Stimulated activated CD8-positive, alpha-beta memory T cell treated with anti-CD3 and anti-CD28 coated beads, Interleukin-2, amount 100 ng/mL, for 48 hours (primary cell): ENCODE results near the gene C1orf122.
A peak's percentile ranks its signal among the peaks of the same experiment; 100 is the strongest.
"Not testable (repeated sequence)": the region's sequence is repeated elsewhere in the genome, so short reads cannot be mapped to it uniquely, and the experiment has no call there.

Experiments used
- DNase-seq, 2 donors: peaks; one replicate each; pipeline ENCODE4 v3.0.0-alpha.2; 2020; ENCODE audit warnings: low read depth in 2 of 2

Gene C1orf122

GRCh38 chr1:37807555-37808368 is at the start of gene C1orf122, which contains the start of gene YRDC:
C1orf122 (plus strand) TSS chr1:37807790; CDS start chr1:37808405, 615 bp downstream.
YRDC (minus strand) TSS chr1:37808208; CDS start chr1:37808180, 28 bp downstream.
- DNase-seq = peak; percentile 89 to 92

DNA sequence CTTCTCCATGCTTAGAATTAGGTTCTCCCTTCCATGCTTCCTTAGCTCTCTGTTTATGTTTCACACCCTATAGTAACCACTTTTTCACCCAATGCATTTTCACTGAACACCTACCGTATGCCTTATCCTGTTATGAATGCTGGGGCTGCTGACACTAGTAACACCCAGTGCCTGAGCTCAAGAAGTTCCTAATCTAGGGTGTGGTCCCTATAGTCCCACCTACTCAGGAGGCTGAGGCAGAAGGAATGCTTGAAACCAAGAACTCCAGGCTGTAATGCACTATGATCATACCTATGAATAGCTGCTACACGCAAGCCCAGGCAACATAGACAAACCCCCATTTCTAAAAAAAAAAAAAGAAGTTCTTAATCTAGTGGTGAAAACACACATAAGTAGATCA is 48.1 kb upstream of the C1orf122 start:
- no peak for DNase-seq

GRCh38 chr1:37761416-37762095 is 46.0 kb upstream of the C1orf122 start:
- no peak for DNase-seq

DNA sequence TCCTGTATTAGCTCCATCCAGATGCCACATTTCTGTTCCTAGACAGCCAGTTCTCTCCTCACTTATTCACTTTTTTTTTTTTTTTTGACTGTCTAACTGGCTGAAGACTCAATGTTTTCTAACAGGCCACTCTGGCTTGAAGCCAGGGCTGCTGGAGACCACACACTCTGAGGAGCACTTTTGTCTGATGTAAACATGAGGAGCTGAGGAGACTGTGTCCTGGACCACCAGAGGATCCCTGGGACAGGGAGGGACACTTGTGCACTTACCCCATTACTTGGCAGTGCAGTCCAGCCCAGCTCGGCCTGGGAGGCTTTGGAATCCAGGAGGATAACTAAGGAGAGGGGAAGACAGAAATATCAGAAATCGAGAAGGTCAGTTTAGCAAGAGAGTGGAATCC is 45.1 kb upstream of the C1orf122 start:
- DNase-seq = no peak

DNA sequence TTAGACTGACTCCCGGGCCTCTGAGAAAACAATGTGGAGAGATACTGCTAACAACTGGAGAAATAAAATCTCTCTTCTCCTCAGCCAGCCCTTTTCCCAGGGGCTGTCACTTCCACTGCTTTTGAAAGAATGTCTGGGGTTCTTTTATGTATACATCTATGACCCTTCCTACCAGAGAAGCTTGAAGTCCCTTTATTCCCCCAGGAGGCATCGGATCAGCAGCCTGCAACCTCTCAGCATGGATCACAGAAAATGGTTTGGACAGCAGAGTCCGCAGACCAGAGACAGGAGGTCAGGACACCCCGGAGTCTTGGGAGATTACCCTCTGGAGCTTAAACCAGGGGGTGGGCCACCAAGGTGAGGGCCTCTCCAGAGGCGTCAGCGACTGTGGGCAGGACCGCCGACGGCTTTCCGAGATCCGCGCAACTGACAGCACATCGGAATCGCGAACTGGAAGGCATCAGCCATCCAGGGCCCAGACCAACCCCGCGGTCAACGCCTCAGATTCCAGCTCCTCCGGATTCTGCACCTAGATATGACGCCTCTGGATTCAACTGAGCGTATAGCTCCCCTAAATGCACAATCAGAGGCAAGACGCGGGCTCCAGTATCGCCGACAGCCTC is 43.7 kb upstream of the C1orf122 start:
- DNase-seq = no peak

DNA sequence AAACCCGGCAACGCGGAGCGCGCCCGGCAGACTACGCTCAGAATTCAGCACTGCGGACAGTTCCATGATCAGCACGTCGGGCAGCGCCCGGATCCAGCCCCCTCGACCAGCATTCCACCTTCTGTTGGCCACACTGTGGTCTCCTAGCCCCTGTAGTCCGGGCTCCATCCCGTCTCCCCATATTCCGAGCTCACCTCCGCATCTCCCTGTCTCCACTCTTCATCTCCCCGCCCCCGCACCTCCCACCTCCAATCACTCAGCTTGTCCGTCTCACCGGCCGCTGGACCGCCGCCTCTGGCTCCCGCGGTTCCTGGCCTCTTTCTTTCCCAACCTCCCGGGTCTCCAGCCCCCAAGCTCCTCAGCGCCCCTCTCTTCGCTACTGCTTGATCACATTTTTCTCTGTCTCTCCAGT is 43.2 kb upstream of the C1orf122 start:
- peak; percentile 40 to 45 for DNase-seq

- DNase-seq = no peak
Measured at GRCh38 chr1:37764888-37765441, 42.6 kb upstream of the C1orf122 start, which contains the start of gene EPHA10. EPHA10 (minus strand) TSS chr1:37765120; CDS start chr1:37765066, 54 bp downstream.

GRCh38 chr1:37765916-37766664 is 41.5 kb upstream of the C1orf122 start:
- DNase-seq = no peak

DNA sequence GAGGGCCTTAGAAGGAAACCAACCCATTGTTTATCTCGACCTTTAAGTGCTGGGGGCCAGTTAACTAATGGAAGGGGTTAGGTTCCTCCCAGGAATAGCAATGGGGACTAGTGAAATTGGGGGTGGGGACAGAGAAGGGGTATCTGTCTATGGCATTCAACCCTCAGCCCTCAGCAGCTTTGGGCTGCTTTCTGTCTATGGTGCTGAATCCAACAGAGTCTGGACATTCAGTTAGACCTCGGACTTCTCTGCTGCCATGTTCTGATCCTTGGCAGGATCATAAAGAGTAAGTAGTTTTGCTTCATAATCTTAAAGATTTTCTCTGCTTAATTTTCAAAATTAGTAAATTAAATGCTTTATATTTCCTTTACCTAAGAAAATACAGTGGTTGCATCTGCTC is 40.1 kb upstream of the C1orf122 start:
- DNase-seq = no peak

GRCh38 chr1:37771440-37771839 is 36.1 kb upstream of the C1orf122 start:
- DNase-seq = not testable (repeated sequence)

DNA sequence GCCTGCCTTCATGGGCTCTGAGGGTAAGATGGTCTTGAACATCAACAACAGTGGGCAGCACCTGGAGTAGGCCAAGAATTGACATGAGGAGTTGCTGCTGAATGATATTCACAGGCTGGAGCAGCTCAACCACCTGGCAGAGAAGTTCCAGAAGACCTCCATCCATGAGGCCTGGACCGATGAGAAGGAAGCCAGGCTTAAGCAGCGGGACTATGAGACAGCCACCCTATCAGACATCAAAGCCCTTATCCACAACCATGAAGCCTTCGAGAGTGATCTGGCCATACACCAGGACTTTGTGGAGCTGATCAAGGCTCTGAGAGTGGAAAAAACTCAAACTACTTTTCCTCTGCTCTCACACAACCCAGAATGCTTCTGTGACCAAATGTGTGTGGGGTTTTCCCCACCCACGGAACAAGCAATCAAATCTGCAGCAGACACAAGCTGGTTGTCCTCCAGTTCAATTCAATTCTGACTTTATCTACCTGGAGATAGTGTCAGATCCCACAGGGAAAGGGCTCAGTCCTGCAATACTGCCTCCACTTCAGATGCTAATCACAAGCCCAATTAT is 30.6 kb upstream of the C1orf122 start:
- DNase-seq = no peak

DNA sequence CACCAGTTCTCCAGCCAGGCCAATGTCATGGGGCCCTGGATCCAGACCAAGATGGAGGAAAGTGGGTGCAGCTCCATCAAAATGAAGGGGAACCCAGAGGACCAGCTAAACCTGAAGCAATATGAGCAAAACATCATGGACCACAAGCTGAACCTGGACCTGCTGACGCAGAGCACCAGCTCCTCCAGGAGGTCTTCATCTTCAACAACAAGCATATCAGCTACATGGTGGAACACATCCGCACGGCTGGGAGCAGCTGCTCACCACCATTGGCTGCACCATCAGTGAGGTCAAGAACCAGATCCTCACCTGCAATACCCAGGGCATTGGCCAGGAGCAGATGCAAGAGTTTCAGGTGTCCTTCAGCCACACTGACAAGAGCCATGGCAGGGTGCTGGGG is 28.9 kb upstream of the C1orf122 start:
- DNase-seq = no peak

DNA sequence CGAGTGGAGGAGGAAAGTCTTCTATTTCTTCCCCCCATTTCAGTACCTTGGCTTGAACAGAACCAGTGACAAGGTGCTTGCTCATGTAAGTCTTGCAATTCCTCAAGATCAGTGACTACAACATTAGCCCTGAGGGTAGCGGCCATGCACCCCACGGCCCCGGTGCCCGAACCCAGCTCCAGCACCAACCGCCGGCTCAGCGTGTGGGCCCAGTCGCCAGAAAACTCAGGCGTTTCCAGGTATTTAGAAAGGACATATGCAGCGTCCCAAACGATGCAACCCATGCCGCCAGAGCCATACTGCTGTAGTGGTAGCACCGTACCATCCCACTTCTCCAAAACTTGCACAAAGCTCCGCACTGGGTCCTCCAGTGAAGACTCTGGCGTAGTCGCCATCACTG is 25.1 kb upstream of the C1orf122 start:
- no peak for DNase-seq

GRCh38 chr1:37792943-37793686 is 14.5 kb upstream of the C1orf122 start:
- DNase-seq = no peak

DNA sequence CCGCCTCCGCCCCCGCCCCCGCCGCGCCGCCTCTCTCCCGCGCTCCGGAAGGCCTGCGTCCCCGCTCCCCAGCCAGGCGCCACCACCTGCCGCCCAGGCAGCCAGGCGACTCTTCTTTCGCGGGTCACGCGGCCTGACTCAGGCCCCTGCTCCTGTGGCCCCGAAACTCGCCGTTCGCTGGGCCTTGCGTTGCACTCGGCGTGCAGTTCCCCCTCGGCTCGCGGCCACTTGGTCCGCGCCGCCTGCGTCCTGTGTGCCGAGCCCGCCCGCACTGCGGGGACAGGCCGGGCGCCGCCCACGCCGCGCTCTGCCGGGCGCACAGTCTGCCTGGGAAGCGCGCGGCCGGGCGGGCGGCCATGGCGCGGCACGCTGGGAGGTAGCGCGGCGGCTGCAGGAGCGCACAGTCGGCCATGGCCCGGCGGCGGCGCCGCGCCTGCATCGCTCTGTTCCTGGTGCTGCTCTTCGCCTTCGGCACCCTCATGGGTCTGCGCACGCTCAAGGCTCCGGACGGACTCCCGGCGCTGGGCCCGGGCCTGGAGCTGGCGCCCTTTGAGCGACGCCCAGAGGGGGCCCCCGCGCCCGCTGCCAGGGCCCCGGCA is 13.7 kb upstream of the C1orf122 start, which contains the start of gene MANEAL:
MANEAL (plus strand) TSS at position 75 of the 599 bp plus-strand sequence; CDS start at position 411, 336 bp downstream.
- DNase-seq = peak in 1 of 2 donors; percentile 36

DNA sequence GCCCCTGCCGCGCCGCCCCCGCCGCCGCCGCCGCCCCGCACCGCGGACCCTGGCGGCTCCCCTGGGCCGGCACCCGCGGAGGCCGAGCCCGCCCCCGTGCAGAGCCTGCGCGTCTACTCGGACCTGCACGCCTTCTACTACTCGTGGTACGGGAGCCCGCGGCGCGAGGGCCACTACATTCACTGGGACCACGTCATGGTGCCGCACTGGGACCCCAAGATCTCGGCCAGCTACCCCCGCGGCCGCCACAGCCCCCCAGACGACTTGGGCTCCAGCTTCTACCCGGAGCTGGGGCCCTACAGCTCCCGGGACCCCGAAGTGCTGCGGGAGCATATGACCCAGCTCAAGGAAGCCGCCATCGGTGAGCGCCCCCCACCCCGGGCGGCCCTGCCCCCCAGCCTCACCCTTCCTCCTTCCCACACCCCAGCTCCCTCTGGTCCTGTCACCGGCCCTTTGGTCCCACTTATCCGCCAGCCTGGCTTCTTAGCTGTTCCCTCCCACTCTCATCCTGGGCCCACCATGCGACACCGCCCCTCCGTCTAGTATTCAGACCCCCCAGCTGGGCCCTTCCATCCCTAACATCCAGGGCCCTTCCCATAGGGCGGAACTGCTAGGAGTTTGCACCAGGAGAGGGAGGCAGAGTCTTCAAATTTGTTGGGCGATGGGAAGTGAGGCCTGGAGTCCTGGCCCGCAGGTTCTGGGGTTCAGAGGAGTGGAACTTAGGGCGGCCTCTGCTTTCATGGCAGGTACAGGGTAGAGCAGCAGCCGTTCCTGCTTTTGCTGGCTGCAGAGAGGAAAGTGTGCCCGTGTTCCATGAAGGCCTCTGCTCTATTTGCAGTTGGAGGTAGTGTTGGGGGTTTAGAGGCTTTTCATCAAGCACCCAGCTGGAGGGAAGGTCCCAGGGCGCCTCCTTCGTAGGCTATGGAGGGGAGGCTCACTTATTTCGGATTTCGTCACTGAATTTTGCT is 12.9 kb upstream of the C1orf122 start:
- no peak for DNase-seq

GRCh38 chr1:37795340-37796125 is 12.1 kb upstream of the C1orf122 start:
- DNase-seq = peak; percentile 25 to 41
